Neural progenitor cell (in vitro differentiated cells): Measurements from ENCODE around the gene HS3ST3B1. TPM values are rescaled to one million over a fixed set of nuclear protein-coding genes. Genes with fewer than 3 reads are reported as not detected.

Experiments
- DNase-seq: peaks from one replicate; pipeline ENCODE4 v3.0.0-alpha.2; 2016; ENCODE audit warnings: low spot score
- H2AFZ ChIP-seq: fragments of 200-600 bp; sonication (generic); replicated peaks from 2 replicates; pipeline ENCODE4 v1.6.1; 2016; ENCODE audit warnings: antibody characterized with exemption
- H3F3A ChIP-seq: fragments of 200-600 bp; sonication (generic); 2 replicates; pipeline ENCODE4 v1.6.1; 2016; ENCODE audit warnings: antibody characterized with exemption, low read depth
- H3K27ac ChIP-seq: fragments of 200-600 bp; sonication (generic); 2 replicates; pipeline ENCODE4 v1.5.1; 2016; ENCODE audit warnings: mild to moderate bottlenecking
- H3K27me3 ChIP-seq: fragments of 200-600 bp; sonication (generic); 2 replicates; pipeline ENCODE4 v1.6.1; 2016; ENCODE audit warnings: mild to moderate bottlenecking, moderate library complexity
- H3K36me3 ChIP-seq: fragments of 200-600 bp; sonication (generic); 2 replicates; pipeline ENCODE4 v1.5.1; 2016
- H3K4me1 ChIP-seq: fragments of 200-600 bp; sonication (generic); 2 replicates; pipeline ENCODE4 v1.6.1; 2016; ENCODE audit warnings: mixed run types
- H3K4me2 ChIP-seq: fragments of 200-600 bp; sonication (generic); 2 replicates; pipeline ENCODE4 v1.6.1; 2016
- H3K4me3 ChIP-seq: fragments of 200-600 bp; sonication (generic); 2 replicates; pipeline ENCODE4 v1.5.1; 2016
- H3K79me2 ChIP-seq: fragments of 200-600 bp; sonication (generic); 2 replicates; pipeline ENCODE4 v1.6.1; 2016; ENCODE audit warnings: low read depth
- H3K9ac ChIP-seq: fragments of 200-600 bp; sonication (generic); 2 replicates; pipeline ENCODE4 v1.6.1; 2016
- H3K9me3 ChIP-seq: fragments of 200-600 bp; sonication (generic); 2 replicates; pipeline ENCODE4 v1.5.1; 2016; ENCODE audit warnings: low read depth
- H4K20me1 ChIP-seq: fragments of 200-600 bp; sonication (generic); 2 replicates; pipeline ENCODE4 v1.6.1; 2016; ENCODE audit warnings: low read depth
- H3K27ac Mint-ChIP-seq: 3 replicates; pipeline ENCODE4 v1.8.0; 2021; ENCODE audit warnings: mixed read lengths
- H3K27me3 Mint-ChIP-seq: 2 replicates; pipeline ENCODE4 v1.8.0; 2022; ENCODE audit warnings: low read depth, mild to moderate bottlenecking, inconsistent platforms, moderate library complexity, mixed read lengths; ENCODE audit not compliant: insufficient read depth
- H3K36me3 Mint-ChIP-seq: 3 replicates; pipeline ENCODE4 v1.8.0; 2021; ENCODE audit warnings: mixed read lengths
- H3K4me1 Mint-ChIP-seq: 3 replicates; pipeline ENCODE4 v1.8.0; 2021; ENCODE audit warnings: mixed read lengths
- H3K4me3 Mint-ChIP-seq: 3 replicates; pipeline ENCODE4 v1.8.0; 2021; ENCODE audit warnings: mild to moderate bottlenecking, moderate library complexity, mixed read lengths
- H3K9me3 Mint-ChIP-seq: 3 replicates; pipeline ENCODE4 v1.8.0; 2020; ENCODE audit warnings: mixed read lengths
- CTCF ChIP-seq: fragments of 200-600 bp; sonication (generic); IDR thresholded peaks from 2 replicates; pipeline ENCODE4 v1.5.1; 2017; ENCODE audit warnings: antibody characterized with exemption, mild to moderate bottlenecking
- EZH2 ChIP-seq: fragments of 200-600 bp; sonication (generic); IDR thresholded peaks from 2 replicates; pipeline ENCODE4 v1.6.1; 2017; ENCODE audit warnings: antibody characterized with exemption, mild to moderate bottlenecking, moderate library complexity
- EZH2phosphoT487 ChIP-seq: fragments of 200-600 bp; sonication (generic); IDR thresholded peaks from 2 replicates; pipeline ENCODE4 v1.6.1; 2017; ENCODE audit warnings: antibody characterized with exemption
- total RNA-seq: library from RNA; depleted of rRNA; stranded (reverse); fragments of >200 nt; gene quantifications from 2 replicates; pipeline ENCODE4 v1.2.3, GENCODE V29; 2015; ENCODE audit warnings: low replicate concordance

Gene HS3ST3B1
- total RNA-seq, 1 donor from 2014 or later: 21.5 TPM

DNA sequence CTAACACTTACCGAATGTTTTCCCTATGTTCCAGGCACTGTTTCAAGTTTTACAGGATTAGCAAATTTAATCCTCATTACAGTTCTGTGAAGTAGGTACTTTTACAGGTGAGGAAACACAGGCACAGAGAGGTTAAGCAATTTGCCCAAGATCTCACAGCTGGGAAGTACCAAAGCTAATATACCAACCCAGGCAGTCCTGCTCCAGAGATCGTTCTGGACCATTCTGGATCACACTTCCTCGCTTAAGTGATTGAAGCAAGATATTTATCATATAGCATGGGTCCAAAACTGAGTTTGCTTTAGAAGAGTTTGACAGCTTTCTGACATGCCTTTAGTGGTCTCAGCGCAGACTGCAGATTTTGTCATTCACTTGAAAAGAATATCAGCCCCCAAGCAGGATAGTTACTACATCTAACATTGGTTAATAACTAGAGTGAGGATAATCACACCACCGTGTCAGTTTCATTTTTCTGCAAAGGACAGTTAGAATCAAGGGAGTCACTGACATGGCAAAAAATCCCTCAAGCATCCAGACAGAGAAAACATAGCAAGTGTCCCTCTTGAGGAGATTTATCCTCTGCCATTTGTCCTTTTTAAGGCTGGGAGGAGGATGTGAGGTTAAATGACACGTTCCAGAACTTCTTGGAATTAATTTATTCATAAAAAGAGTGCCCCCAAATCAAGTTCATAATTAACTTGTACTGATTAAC is 5.1 kb downstream of the HS3ST3B1 start:
- no peaks in the 10 kb centered on the region for H3K9me3 Mint-ChIP-seq
- Histone ChIP-seq H4K20me1 (peaks cover 69% of the 10 kb centered on the region), H3K4me1 (peaks cover 53% of the 10 kb centered on the region), H3K27me3 (peaks cover 62% of the 10 kb centered on the region), H3K9me3 (no peaks in the 10 kb centered on the region), H3K79me2 (peaks cover 88% of the 10 kb centered on the region), H3K36me3 (no peaks in the 10 kb centered on the region), H2AFZ (no peak overlapping the region), H3K9ac (no peak overlapping the region), H3K4me3 (no peak overlapping the region), H3F3A (peaks cover 13% of the 10 kb centered on the region), H3K27ac (no peak overlapping the region), H3K4me2 (no peak overlapping the region)
- H3K27ac Mint-ChIP-seq: no peak overlapping the region
- DNase-seq: no peak
- peaks cover 18% of the 10 kb centered on the region for H3K27me3 Mint-ChIP-seq
- TF ChIP-seq CTCF: no peak
- no peak for TF ChIP-seq EZH2
- TF ChIP-seq EZH2phosphoT487: no peak
- H3K4me3 Mint-ChIP-seq: peak overlapping the region; percentile 42
- H3K4me1 Mint-ChIP-seq: peaks cover 55% of the 10 kb centered on the region
- H3K36me3 Mint-ChIP-seq: peaks cover 3% of the 10 kb centered on the region

GRCh38 chr17:14306596-14306995 is 5.7 kb downstream of the HS3ST3B1 start:
- no peaks in the 10 kb centered on the region for H3K9me3 Mint-ChIP-seq
- H3K36me3 ChIP-seq: no peaks in the 10 kb centered on the region
- H3K4me2 ChIP-seq: no peak overlapping the region
- DNase-seq: no peak
- peak overlapping the region; percentile 37 for H3K4me3 Mint-ChIP-seq
- no peak overlapping the region for H3K4me3 ChIP-seq
- peaks cover 53% of the 10 kb centered on the region for H3K4me1 ChIP-seq
- H3K27me3 Mint-ChIP-seq: peaks cover 18% of the 10 kb centered on the region
- H3K27ac Mint-ChIP-seq: no peak overlapping the region
- no peak overlapping the region for H3K27ac ChIP-seq
- H3K9ac ChIP-seq: no peak overlapping the region
- TF ChIP-seq CTCF (no peak), EZH2 (no peak), EZH2phosphoT487 (no peak)
- no peak overlapping the region for H2AFZ ChIP-seq
- H4K20me1 ChIP-seq: peaks cover 63% of the 10 kb centered on the region
- H3K79me2 ChIP-seq: peaks cover 90% of the 10 kb centered on the region
- peaks cover 3% of the 10 kb centered on the region for H3K36me3 Mint-ChIP-seq
- H3F3A ChIP-seq: peaks cover 13% of the 10 kb centered on the region
- H3K9me3 ChIP-seq: no peaks in the 10 kb centered on the region
- peaks cover 55% of the 10 kb centered on the region for H3K4me1 Mint-ChIP-seq
- H3K27me3 ChIP-seq: peaks cover 61% of the 10 kb centered on the region

GRCh38 chr17:14307560-14308024 is 6.7 kb downstream of the HS3ST3B1 start:
- H3K27me3 ChIP-seq: peaks cover 54% of the 10 kb centered on the region
- peaks cover 56% of the 10 kb centered on the region for H4K20me1 ChIP-seq
- peak overlapping the region; percentile 6 for H3K4me3 ChIP-seq
- no peak overlapping the region for H3K27ac ChIP-seq
- peaks cover 53% of the 10 kb centered on the region for H3K4me1 ChIP-seq
- peaks cover 7% of the 10 kb centered on the region for H3K36me3 Mint-ChIP-seq
- DNase-seq: no peak
- H3K79me2 ChIP-seq: peaks cover 82% of the 10 kb centered on the region
- H3K9me3 ChIP-seq: no peaks in the 10 kb centered on the region
- no peak for TF ChIP-seq EZH2
- peak overlapping the region; percentile 83 for H3K27ac Mint-ChIP-seq
- H3K4me3 Mint-ChIP-seq: peak overlapping the region; percentile 79
- H2AFZ ChIP-seq: no peak overlapping the region
- no peaks in the 10 kb centered on the region for H3K36me3 ChIP-seq
- peak overlapping the region; percentile 37 for H3K4me2 ChIP-seq
- H3K9me3 Mint-ChIP-seq: no peaks in the 10 kb centered on the region
- H3K4me1 Mint-ChIP-seq: peaks cover 55% of the 10 kb centered on the region
- H3F3A ChIP-seq: peaks cover 13% of the 10 kb centered on the region
- peaks cover 21% of the 10 kb centered on the region for H3K27me3 Mint-ChIP-seq
- no peak overlapping the region for H3K9ac ChIP-seq

GRCh38 chr17:14308636-14308964 is 7.7 kb downstream of the HS3ST3B1 start:
- Histone ChIP-seq H3K27me3 (peaks cover 45% of the 10 kb centered on the region), H3K4me3 (peak overlapping the region; percentile 41), H3K9ac (no peak overlapping the region), H3K79me2 (peaks cover 72% of the 10 kb centered on the region), H3K36me3 (no peaks in the 10 kb centered on the region), H3K27ac (no peak overlapping the region), H3K4me1 (peaks cover 53% of the 10 kb centered on the region), H2AFZ (peak overlapping the region; percentile 48), H3K4me2 (peak overlapping the region; percentile 74), H3K9me3 (no peaks in the 10 kb centered on the region), H3F3A (peaks cover 13% of the 10 kb centered on the region), H4K20me1 (peaks cover 46% of the 10 kb centered on the region)
- H3K27me3 Mint-ChIP-seq: peaks cover 18% of the 10 kb centered on the region
- TF ChIP-seq CTCF: no peak
- H3K4me3 Mint-ChIP-seq: peak overlapping the region; percentile 82
- peaks cover 13% of the 10 kb centered on the region for H3K36me3 Mint-ChIP-seq
- peaks cover 51% of the 10 kb centered on the region for H3K4me1 Mint-ChIP-seq
- peaks cover 6% of the 10 kb centered on the region for H3K9me3 Mint-ChIP-seq
- no peak for DNase-seq
- H3K27ac Mint-ChIP-seq: peak overlapping the region; percentile 44
